Measurements from ENCODE around the gene ARL4A.

ARL4A gene

GRCh38 chr7:12714379-12714737, 26.9 kb downstream of the ARL4A start:
- Mint-ChIP-seq H3K36me3 (ENCODE audit: low read depth) (no peaks in the 10 kb centered on the region), H3K4me1 (peaks cover 50% of the 10 kb centered on the region), H3K27me3 (ENCODE audit: low read depth, poor library complexity) (peaks cover 3% of the 10 kb centered on the region), H3K4me3 (no peak overlapping the region), H3K27ac (peak overlapping the region; percentile 37), H3K9me3 (no peaks in the 10 kb centered on the region)
- no peak for DNase-seq
- TF ChIP-seq CTCF (IDR thresholded peaks at IDR 0.05) = no peak

DNA sequence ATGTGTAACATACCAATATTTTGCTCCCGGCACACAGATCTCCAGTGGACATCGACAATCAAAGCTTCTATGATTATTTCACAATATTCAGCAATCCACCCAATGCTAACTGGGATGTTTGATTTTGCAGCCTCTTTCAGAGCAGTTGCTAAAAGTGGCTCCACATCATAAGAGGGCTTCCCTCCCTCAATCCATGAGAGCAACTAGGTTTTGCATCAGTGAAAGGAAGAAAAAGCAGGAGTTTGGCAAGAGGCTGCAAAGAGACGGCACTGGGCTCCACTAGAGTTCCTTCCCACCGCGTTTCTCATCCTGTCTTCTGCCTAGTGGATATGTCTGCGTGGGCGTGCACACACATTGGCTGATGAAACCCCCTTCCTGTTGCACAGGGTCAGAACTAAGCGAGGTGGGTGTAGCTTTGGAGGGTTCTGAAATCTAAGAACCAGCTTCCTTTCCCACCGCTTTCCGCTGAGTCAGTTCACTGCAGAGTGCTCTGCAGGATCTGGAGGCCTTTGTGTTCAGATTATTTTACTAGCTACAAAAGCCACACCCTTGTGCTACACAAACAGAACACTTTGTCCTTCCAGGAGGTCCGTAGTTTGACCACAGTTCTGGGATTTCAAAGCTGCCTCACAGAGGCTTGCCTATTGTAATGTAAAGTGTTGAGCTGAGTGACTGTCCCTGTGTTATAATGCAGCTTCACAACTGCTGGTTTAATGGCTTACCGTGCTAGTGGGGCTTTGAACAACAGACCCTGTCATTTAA, 28.1 kb downstream of the ARL4A start:
- peak overlapping the region; percentile 96 for H3K27ac Mint-ChIP-seq
- DNase-seq = peak; percentile 23
- no peaks in the 10 kb centered on the region for H3K36me3 Mint-ChIP-seq (ENCODE audit: low read depth)
- TF ChIP-seq CTCF (IDR thresholded peaks at IDR 0.05) = no peak
- H3K4me3 Mint-ChIP-seq = peak overlapping the region; percentile 72
- peaks cover 3% of the 10 kb centered on the region for H3K27me3 Mint-ChIP-seq (ENCODE audit: low read depth, poor library complexity)
- peaks cover 50% of the 10 kb centered on the region for H3K4me1 Mint-ChIP-seq
- H3K9me3 Mint-ChIP-seq = no peaks in the 10 kb centered on the region

GRCh38 chr7:12716134-12716681, 28.8 kb downstream of the ARL4A start:
- no peak for DNase-seq
- Mint-ChIP-seq H3K27me3 (ENCODE audit: low read depth, poor library complexity) (peaks cover 3% of the 10 kb centered on the region), H3K27ac (peak overlapping the region; percentile 96), H3K4me1 (peaks cover 50% of the 10 kb centered on the region), H3K36me3 (ENCODE audit: low read depth) (no peaks in the 10 kb centered on the region), H3K9me3 (no peaks in the 10 kb centered on the region), H3K4me3 (peak overlapping the region; percentile 72)
- no peak for TF ChIP-seq CTCF (IDR thresholded peaks at IDR 0.05)

GRCh38 chr7:12716722-12717121, 29.3 kb downstream of the ARL4A start:
- Mint-ChIP-seq H3K4me3 (no peak overlapping the region), H3K9me3 (no peaks in the 10 kb centered on the region), H3K36me3 (ENCODE audit: low read depth) (no peaks in the 10 kb centered on the region), H3K27ac (peak overlapping the region; percentile 95), H3K27me3 (ENCODE audit: low read depth, poor library complexity) (peaks cover 1% of the 10 kb centered on the region), H3K4me1 (peaks cover 50% of the 10 kb centered on the region)
- DNase-seq = no peak
- no peak for TF ChIP-seq CTCF (IDR thresholded peaks at IDR 0.05)

DNA sequence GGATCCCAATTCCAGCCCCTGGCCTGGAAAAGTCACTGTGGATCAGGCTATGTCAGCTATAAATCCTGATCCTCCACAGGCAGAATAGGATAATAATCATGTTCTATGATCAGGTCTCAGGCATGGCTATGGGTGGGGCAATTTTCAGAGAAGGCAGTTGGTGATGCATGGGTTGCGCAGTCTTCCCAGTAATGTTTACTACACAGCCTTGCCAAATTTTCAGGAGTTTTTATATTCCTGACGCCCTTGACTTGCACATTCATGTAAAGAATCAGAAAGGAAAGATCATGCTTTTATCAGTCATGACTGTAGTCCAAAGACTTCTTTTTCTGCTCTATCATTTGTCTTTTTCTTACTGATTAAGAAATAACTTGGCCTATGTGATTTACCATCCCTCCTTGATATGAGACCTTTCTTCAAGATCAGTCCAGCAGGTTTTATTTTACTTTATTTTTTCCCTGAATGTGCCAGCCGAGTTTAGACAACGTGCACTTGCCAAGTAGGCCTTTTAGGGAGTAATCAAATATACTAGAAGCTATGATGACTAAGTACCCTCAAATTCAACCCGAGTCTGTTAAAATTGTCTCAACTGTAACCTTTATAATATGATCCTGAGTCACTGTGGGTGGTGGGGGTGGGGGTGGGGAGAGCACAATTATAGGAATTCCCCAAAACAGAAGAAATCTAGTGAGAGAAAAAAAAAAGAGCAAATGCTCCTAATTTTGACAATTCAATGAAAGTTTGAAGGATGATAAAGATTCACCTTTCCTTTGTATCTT, 31.9 kb downstream of the ARL4A start:
- no peak for DNase-seq
- TF ChIP-seq CTCF (IDR thresholded peaks at IDR 0.05) = no peak
- Mint-ChIP-seq H3K9me3 (no peaks in the 10 kb centered on the region), H3K4me1 (peaks cover 37% of the 10 kb centered on the region), H3K4me3 (no peak overlapping the region), H3K27me3 (ENCODE audit: low read depth, poor library complexity) (no peaks in the 10 kb centered on the region), H3K36me3 (ENCODE audit: low read depth) (no peaks in the 10 kb centered on the region), H3K27ac (peak overlapping the region; percentile 73)
